ENCODE measurements around the gene GLO1. TPM values are rescaled to one million over a fixed set of nuclear protein-coding genes. Genes with fewer than 3 reads are reported as not detected.

GLO1 gene
- total RNA-seq, 1 donor from 2014 or later: 92.9 TPM

- FAIRE-seq (no peak), DNase-seq (ENCODE audit: low spot score in 2 of 2) (no peak)
These were observed 71.7 kb downstream of the GLO1 start for GRCh38 chr6:38631186-38631783.

Other genes starting within 250 kb of the GLO1 start
- gene BTBD9, start 63.2 kb downstream of the GLO1 start, total RNA-seq: 28.1 TPM
- under 0.01 TPM for gene DNAH8, start 12.2 kb upstream of the GLO1 start, total RNA-seq

All from frontal cortex (tissue), 4 donors.